ENCODE results near the gene CDH23. TPM values are rescaled to one million over a fixed set of nuclear protein-coding genes. Genes with fewer than 3 reads are reported as not detected.

The CDH23 gene
- total RNA-seq, 1 experiment from 2014 or later, result 7.8 TPM

GRCh38 chr10:71833451-71834342, 437.0 kb downstream of the CDH23 start:
- H4K20me1 ChIP-seq (ENCODE audit: insufficient read depth), result peaks cover 54% of the 10 kb centered on the region
- no peak for TF ChIP-seq EZH2 (IDR thresholded peaks at IDR 0.05; ENCODE audit: low read depth)
- TF ChIP-seq, protein P1, sequence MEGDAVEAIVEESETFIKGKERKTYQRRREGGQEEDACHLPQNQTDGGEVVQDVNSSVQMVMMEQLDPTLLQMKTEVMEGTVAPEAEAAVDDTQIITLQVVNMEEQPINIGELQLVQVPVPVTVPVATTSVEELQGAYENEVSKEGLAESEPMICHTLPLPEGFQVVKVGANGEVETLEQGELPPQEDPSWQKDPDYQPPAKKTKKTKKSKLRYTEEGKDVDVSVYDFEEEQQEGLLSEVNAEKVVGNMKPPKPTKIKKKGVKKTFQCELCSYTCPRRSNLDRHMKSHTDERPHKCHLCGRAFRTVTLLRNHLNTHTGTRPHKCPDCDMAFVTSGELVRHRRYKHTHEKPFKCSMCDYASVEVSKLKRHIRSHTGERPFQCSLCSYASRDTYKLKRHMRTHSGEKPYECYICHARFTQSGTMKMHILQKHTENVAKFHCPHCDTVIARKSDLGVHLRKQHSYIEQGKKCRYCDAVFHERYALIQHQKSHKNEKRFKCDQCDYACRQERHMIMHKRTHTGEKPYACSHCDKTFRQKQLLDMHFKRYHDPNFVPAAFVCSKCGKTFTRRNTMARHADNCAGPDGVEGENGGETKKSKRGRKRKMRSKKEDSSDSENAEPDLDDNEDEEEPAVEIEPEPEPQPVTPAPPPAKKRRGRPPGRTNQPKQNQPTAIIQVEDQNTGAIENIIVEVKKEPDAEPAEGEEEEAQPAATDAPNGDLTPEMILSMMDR (conservative IDR thresholded peaks at IDR 0.05), result no peak
- H3K27ac ChIP-seq, result no peak overlapping the region
- H3K36me3 ChIP-seq (ENCODE audit: low read depth), result peaks cover 26% of the 10 kb centered on the region
- H2AFZ ChIP-seq, result no peak overlapping the region
- DNase-seq, result peak in 1 of 2 experiments; percentile 30
- CTCF ChIA-PET, result no interaction called here
- no peaks in the 10 kb centered on the region for H3K27me3 ChIP-seq (ENCODE audit: insufficient read depth, low read depth)
- H3K4me2 ChIP-seq, result no peak overlapping the region
- intact Hi-C loops (cut with micrococcal nuclease; ENCODE audit: unreplicated experiment), result loop anchor here (10.0 kb wide), 1 partner anchor 131 kb away; the partner anchor contains the start of gene CHST3
- POLR2A ChIA-PET (ENCODE audit: unreplicated experiment), result interaction anchor here (0.5 kb wide), 1 partner anchor 1335 kb away, joined by 5 read pairs; the partner anchor contains the start of gene FAM149B1
- no peaks in the 10 kb centered on the region for H3K9me2 ChIP-seq (ENCODE audit: insufficient read depth)
- H3K9me3 ChIP-seq (ENCODE audit: insufficient read depth, low read depth), result no peaks in the 10 kb centered on the region
- no peak overlapping the region for H3K4me3 ChIP-seq
- peaks cover 38% of the 10 kb centered on the region for H3K4me1 ChIP-seq (replicated peaks; ENCODE audit: insufficient read depth)
- no TSS peak for BruUV-seq (replicated peaks)
- peaks cover 64% of the 10 kb centered on the region for H3K79me2 ChIP-seq (ENCODE audit: low read depth)
- H3F3A ChIP-seq (ENCODE audit: insufficient read depth, low read depth), result peaks cover 30% of the 10 kb centered on the region; the same call in 1 of the 2 replicates

- peaks cover 60% of the 10 kb centered on the region for H4K20me1 ChIP-seq (ENCODE audit: insufficient read depth)
- peaks cover 44% of the 10 kb centered on the region for H3K4me1 ChIP-seq (replicated peaks; ENCODE audit: insufficient read depth)
- peaks cover 34% of the 10 kb centered on the region; the same call in 1 of the 2 replicates for H3F3A ChIP-seq (ENCODE audit: insufficient read depth, low read depth)
- no peak overlapping the region for H3K4me2 ChIP-seq
- H3K27ac ChIP-seq, result no peak overlapping the region
- H3K9me2 ChIP-seq (ENCODE audit: insufficient read depth), result no peaks in the 10 kb centered on the region
- POLR2A ChIA-PET (ENCODE audit: unreplicated experiment), result no interaction called here
- peaks cover 26% of the 10 kb centered on the region for H3K36me3 ChIP-seq (ENCODE audit: low read depth)
- H3K79me2 ChIP-seq (ENCODE audit: low read depth), result peaks cover 70% of the 10 kb centered on the region
- H2AFZ ChIP-seq, result no peak overlapping the region
- CTCF ChIA-PET, result no interaction called here
- intact Hi-C loops (cut with micrococcal nuclease; ENCODE audit: unreplicated experiment), result loop anchor here (10.0 kb wide), 1 partner anchor 130 kb away; the partner anchor contains the start of gene CHST3
- H3K27me3 ChIP-seq (ENCODE audit: insufficient read depth, low read depth), result no peaks in the 10 kb centered on the region
- no TSS peak for BruUV-seq (replicated peaks)
- H3K9me3 ChIP-seq (ENCODE audit: insufficient read depth, low read depth), result no peaks in the 10 kb centered on the region
- no peak overlapping the region for H3K4me3 ChIP-seq
- TF ChIP-seq EZH2 (IDR thresholded peaks at IDR 0.05; ENCODE audit: low read depth), result no peak
- TF ChIP-seq, protein P1 (conservative IDR thresholded peaks at IDR 0.05), result no peak
- peak in 1 of 2 experiments; percentile 21 for DNase-seq
These were observed 437.6 kb downstream of the CDH23 start for GRCh38 chr10:71834343-71834674.

DNA sequence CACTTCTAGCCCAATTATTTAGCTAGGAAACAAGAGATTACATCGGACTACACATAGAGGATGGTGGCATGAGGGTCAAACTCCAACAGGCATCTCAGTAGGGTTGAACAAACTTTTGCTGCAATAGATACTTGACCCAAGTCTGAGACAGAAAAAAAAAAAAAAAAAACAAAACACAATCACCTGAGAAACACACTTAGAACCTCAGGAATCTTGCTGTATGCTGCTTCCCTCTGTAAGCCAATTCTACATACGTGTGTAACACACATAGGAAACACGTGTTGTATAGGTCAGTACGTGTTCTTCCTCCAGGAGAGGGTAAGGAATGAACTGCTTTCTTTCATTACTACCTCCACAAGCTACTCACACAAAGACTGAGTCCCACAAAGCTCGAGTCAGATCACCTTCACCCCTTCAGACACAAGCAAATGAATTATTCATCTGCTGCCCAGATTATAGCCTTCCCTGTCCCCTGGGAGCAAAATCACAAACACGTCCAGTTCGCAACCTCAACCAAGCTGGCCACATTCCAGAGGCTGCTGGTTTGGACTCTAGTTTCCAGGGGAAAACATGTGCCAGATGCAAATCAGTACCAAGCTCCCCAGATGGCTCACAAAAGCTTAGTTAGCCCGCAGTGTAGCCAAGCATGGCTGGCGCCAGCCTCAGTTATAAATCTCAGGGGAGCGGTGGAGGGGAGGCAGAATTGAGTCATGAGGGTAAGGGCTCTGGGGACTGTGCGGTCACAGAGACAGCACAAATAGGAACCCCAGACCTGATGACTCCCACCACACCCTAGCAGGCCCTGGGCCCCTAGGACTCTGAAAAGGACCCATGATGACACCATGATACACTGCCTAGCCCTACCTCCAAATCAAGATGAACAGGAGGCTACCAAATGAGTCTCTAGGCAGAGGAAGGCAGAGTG, 439.2 kb downstream of the CDH23 start:
- no peak overlapping the region for H3K27ac ChIP-seq
- no peak overlapping the region for H3K4me3 ChIP-seq
- ChIA-PET CTCF (interaction anchor here (0.6 to 0.7 kb wide), 3 partner anchors 17 to 258 kb away, joined by 3 to 9 read pairs (median 3); no protein-coding TSS in a partner anchor), POLR2A (ENCODE audit: unreplicated experiment) (interaction anchor here (0.6 to 0.7 kb wide), 4 partner anchors 35 to 483 kb away, joined by 4 to 13 read pairs (median 6); no protein-coding TSS in a partner anchor)
- intact Hi-C loops (cut with micrococcal nuclease; ENCODE audit: unreplicated experiment), result loop anchor here (5.0 to 10.0 kb wide), 2 partner anchors 129 to 211 kb away; partner anchors contain the start of gene CHST3
- peaks cover 29% of the 10 kb centered on the region; the same call in 1 of the 2 replicates for H3F3A ChIP-seq (ENCODE audit: insufficient read depth, low read depth)
- H3K9me2 ChIP-seq (ENCODE audit: insufficient read depth), result no peaks in the 10 kb centered on the region
- no peak for TF ChIP-seq EZH2 (IDR thresholded peaks at IDR 0.05; ENCODE audit: low read depth)
- TF ChIP-seq, protein P1 (conservative IDR thresholded peaks at IDR 0.05), result no peak
- H3K27me3 ChIP-seq (ENCODE audit: insufficient read depth, low read depth), result no peaks in the 10 kb centered on the region
- H3K79me2 ChIP-seq (ENCODE audit: low read depth), result peaks cover 86% of the 10 kb centered on the region
- no peak overlapping the region for H3K4me2 ChIP-seq
- peaks cover 75% of the 10 kb centered on the region for H4K20me1 ChIP-seq (ENCODE audit: insufficient read depth)
- H3K4me1 ChIP-seq (replicated peaks; ENCODE audit: insufficient read depth), result peaks cover 52% of the 10 kb centered on the region
- peaks cover 13% of the 10 kb centered on the region; the same call in 1 of the 2 replicates for H3K36me3 ChIP-seq (ENCODE audit: low read depth)
- no TSS peak for BruUV-seq (replicated peaks)
- H2AFZ ChIP-seq, result no peak overlapping the region
- DNase-seq, result peak in 1 of 2 experiments; percentile 28
- H3K9me3 ChIP-seq (ENCODE audit: insufficient read depth, low read depth), result no peaks in the 10 kb centered on the region
